ENCODE data around the gene HSD3B2. TPM values are rescaled to one million over a fixed set of nuclear protein-coding genes. Genes with fewer than 3 reads are reported as not detected.

HSD3B2 gene
- total RNA-seq, 1 donor from 2014 or later: not detected

DNA sequence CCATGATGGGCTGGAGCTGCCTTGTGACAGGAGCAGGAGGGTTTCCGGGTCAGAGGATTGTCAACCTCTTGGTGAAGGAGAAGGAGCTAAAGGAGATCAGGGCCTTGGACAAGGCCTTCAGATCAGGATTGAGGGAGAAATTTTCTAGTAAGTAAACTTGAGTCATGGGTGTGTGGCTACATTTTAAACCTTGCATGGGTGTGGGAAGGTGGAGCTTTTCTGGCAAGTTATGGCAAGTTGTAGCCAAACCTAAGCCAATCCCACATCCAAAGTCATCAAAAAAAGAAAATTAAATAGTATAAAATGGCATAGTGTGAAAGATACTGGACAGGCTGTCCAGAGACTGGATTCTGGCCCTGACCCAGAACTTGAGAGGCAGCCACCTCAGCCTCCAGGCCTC is 52.3 kb downstream of the HSD3B2 start:
- no peak overlapping the region for H3K4me2 ChIP-seq
- DNase-seq (ENCODE audit: low spot score): no peak
- H3K4me3 Mint-ChIP-seq: no peak overlapping the region
- no peak overlapping the region for H3K27ac Mint-ChIP-seq
- no peak overlapping the region for H3K27ac ChIP-seq
- H3K9me3 ChIP-seq (ENCODE audit: low read depth): no peaks in the 10 kb centered on the region
- H3K36me3 ChIP-seq: no peaks in the 10 kb centered on the region
- no peak overlapping the region for H3K9ac ChIP-seq
- H3K4me3 ChIP-seq: no peak overlapping the region
- no peaks in the 10 kb centered on the region for H3F3A ChIP-seq (ENCODE audit: low read depth)
- no peaks in the 10 kb centered on the region for H3K4me1 ChIP-seq
- no peaks in the 10 kb centered on the region for H3K4me1 Mint-ChIP-seq
- no peak overlapping the region for H2AFZ ChIP-seq (replicated peaks)
- no peaks in the 10 kb centered on the region for H3K27me3 ChIP-seq
- peaks cover 2% of the 10 kb centered on the region for H3K27me3 Mint-ChIP-seq (ENCODE audit: insufficient read depth, low read depth)
- H3K36me3 Mint-ChIP-seq: no peaks in the 10 kb centered on the region
- TF ChIP-seq EZH2phosphoT487 (IDR thresholded peaks at IDR 0.05): no peak
- TF ChIP-seq, protein P1, sequence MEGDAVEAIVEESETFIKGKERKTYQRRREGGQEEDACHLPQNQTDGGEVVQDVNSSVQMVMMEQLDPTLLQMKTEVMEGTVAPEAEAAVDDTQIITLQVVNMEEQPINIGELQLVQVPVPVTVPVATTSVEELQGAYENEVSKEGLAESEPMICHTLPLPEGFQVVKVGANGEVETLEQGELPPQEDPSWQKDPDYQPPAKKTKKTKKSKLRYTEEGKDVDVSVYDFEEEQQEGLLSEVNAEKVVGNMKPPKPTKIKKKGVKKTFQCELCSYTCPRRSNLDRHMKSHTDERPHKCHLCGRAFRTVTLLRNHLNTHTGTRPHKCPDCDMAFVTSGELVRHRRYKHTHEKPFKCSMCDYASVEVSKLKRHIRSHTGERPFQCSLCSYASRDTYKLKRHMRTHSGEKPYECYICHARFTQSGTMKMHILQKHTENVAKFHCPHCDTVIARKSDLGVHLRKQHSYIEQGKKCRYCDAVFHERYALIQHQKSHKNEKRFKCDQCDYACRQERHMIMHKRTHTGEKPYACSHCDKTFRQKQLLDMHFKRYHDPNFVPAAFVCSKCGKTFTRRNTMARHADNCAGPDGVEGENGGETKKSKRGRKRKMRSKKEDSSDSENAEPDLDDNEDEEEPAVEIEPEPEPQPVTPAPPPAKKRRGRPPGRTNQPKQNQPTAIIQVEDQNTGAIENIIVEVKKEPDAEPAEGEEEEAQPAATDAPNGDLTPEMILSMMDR (IDR thresholded peaks at IDR 0.05): no peak
- TF ChIP-seq EZH2 (IDR thresholded peaks at IDR 0.05): no peak
- H3K9me3 Mint-ChIP-seq: no peaks in the 10 kb centered on the region
- no peaks in the 10 kb centered on the region for H4K20me1 ChIP-seq (ENCODE audit: low read depth)
- H3K79me2 ChIP-seq (ENCODE audit: low read depth): no peaks in the 10 kb centered on the region

DNA sequence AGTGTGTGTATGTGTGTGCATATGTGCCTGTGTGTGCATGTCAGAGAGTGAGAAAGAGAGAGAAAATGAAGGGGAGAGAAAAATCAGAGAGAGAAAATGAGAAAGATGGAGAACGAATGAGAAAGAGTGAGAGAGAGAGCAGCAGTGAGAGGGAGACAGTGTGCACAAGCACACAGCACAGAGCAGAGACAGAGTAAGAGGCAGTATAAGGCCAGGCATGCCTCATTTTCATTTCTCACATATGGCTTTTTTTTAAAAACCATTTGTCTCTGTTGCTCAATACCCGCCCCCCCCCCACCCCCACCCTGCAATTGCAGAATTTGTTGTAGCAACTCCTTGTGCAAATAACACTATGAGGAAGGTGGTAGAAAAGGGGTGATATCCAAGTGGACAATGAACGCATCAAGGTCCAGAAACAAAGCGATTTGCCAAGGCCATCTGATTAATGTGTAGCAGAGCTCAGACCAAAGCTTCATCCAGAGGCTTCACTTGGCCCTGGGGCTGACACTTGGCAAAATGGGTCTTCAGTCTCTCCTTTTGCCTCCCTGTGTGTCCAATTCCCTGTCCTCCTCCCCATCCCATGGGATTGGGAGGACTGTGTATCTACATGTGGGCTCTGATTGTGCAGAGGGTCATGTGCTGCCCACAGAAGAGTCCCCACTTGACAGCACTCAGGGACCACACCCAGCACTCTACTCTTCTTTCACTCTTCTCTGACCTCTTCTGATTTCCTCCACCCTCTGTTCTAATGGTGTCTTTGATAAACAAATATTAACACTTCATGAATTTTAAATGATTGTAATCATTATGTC is 53.1 kb downstream of the HSD3B2 start:
- Histone ChIP-seq H3K4me1 (no peaks in the 10 kb centered on the region), H3K9me3 (ENCODE audit: low read depth) (no peaks in the 10 kb centered on the region), H3K27me3 (no peaks in the 10 kb centered on the region), H3F3A (ENCODE audit: low read depth) (no peaks in the 10 kb centered on the region), H3K36me3 (no peaks in the 10 kb centered on the region), H4K20me1 (ENCODE audit: low read depth) (no peaks in the 10 kb centered on the region), H3K4me2 (no peak overlapping the region), H3K79me2 (ENCODE audit: low read depth) (no peaks in the 10 kb centered on the region), H3K9ac (no peak overlapping the region), H2AFZ (replicated peaks) (no peak overlapping the region), H3K4me3 (no peak overlapping the region), H3K27ac (no peak overlapping the region)
- Mint-ChIP-seq H3K36me3 (no peaks in the 10 kb centered on the region), H3K27ac (no peak overlapping the region), H3K27me3 (ENCODE audit: insufficient read depth, low read depth) (peaks cover 2% of the 10 kb centered on the region), H3K9me3 (no peaks in the 10 kb centered on the region), H3K4me1 (no peaks in the 10 kb centered on the region), H3K4me3 (no peak overlapping the region)
- TF ChIP-seq, protein P1 (IDR thresholded peaks at IDR 0.05): no peak
- no peak for TF ChIP-seq EZH2 (IDR thresholded peaks at IDR 0.05)
- no peak for TF ChIP-seq EZH2phosphoT487 (IDR thresholded peaks at IDR 0.05)
- DNase-seq (ENCODE audit: low spot score): no peak

DNA sequence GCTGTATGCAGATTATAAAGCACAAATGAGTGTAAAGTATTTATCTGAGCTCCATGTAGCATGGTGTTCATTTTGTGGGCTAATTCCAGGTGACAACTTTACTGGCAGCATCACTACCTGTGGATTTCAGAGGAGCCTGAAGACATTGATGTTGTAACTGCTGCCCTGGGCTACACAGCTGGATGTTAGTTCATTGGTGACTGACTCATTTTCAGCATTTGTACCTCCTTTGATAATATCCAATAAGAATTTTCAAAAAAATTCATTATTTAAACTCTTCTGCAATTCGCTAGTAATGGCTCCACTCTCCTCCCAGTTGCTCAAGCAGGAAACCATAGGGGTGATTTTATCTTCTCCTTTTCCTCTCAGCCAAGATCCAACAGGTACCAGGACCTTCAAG is 54.8 kb downstream of the HSD3B2 start:
- Histone ChIP-seq H3K4me3 (no peak overlapping the region), H3K9me3 (ENCODE audit: low read depth) (no peaks in the 10 kb centered on the region), H3K4me2 (no peak overlapping the region), H3F3A (ENCODE audit: low read depth) (no peaks in the 10 kb centered on the region), H3K79me2 (ENCODE audit: low read depth) (no peaks in the 10 kb centered on the region), H2AFZ (replicated peaks) (no peak overlapping the region), H4K20me1 (ENCODE audit: low read depth) (no peaks in the 10 kb centered on the region), H3K36me3 (no peaks in the 10 kb centered on the region), H3K27me3 (no peaks in the 10 kb centered on the region), H3K9ac (no peak overlapping the region), H3K27ac (no peak overlapping the region), H3K4me1 (no peaks in the 10 kb centered on the region)
- no peak for DNase-seq (ENCODE audit: low spot score)
- TF ChIP-seq EZH2 (IDR thresholded peaks at IDR 0.05) (no peak), EZH2phosphoT487 (IDR thresholded peaks at IDR 0.05) (no peak)
- TF ChIP-seq, protein P1 (IDR thresholded peaks at IDR 0.05): no peak
- no peaks in the 10 kb centered on the region for H3K4me1 Mint-ChIP-seq
- no peaks in the 10 kb centered on the region for H3K36me3 Mint-ChIP-seq
- H3K9me3 Mint-ChIP-seq: no peaks in the 10 kb centered on the region
- no peak overlapping the region for H3K4me3 Mint-ChIP-seq
- H3K27ac Mint-ChIP-seq: no peak overlapping the region
- peaks cover 2% of the 10 kb centered on the region for H3K27me3 Mint-ChIP-seq (ENCODE audit: insufficient read depth, low read depth)
